GM03348 (cell line): ENCODE measurements around the gene SV2C.

Experiments used
- DNase-seq: peaks from one replicate; pipeline ENCODE4 v3.0.0; 2012; ENCODE audit warnings: low spot score

The SV2C gene

GRCh38 chr5:76256116-76256889, 173.1 kb downstream of the SV2C start:
- DNase-seq: peak; percentile 69

- no peak for DNase-seq
Observed at GRCh38 chr5:76257225-76257833, 174.1 kb downstream of the SV2C start.

GRCh38 chr5:76257897-76258296, 174.7 kb downstream of the SV2C start:
- DNase-seq: no peak

DNA sequence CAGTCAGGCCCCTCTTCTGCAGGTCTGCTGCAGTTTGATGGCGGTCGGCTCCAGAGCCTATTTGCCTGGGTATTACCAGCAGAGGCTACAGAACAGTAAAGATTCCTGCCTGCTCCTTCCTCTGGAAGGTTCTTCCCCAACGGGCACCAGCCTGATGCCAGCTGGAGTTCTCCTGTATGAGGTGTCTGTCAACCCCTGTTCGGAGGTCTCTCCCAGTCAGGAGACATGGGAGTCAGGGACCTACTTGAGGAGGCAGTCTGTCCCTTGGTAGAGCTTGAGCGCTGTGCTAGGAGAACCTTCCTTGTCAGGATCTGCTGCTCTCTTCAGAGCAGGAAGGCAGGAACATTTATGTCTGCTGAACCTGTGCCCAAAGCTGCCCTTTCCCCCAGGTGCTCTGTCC, 181.5 kb downstream of the SV2C start:
- DNase-seq: no peak

- DNase-seq: no peak
Observed at GRCh38 chr5:76269259-76269931, 186.2 kb downstream of the SV2C start.

DNA sequence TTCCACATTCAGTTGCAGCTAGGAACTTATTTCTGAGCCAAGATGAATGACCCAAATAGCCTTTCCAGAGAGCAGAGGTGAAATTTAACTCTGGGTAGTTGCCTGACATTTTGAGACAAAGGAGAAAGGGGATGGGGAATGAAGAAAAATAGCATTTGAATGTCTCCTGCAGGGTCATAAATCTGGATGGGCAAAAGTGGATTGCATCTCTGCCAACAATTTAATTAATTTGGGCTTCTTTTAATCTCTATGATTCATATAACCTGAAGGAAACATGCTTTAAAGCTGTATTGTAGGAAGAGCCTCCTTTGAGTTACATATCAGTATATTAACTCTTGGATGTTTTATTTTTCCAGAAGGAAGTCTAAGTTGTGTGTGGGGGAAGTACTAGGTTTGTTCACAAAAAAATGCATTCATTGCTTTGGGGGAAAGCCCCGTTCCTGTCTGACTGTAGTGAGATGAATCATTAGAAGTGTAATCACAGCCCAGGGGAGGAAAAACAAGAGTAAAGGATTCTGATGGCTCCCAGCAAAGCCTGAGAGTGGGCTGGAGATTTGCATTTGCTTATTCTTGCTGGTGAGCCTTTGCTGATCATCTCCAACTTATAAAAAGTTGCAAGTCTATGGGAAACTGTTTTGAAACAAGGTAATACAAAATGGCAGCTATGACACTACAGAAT, 186.9 kb downstream of the SV2C start:
- no peak for DNase-seq

- no peak for DNase-seq
Observed at GRCh38 chr5:76271836-76272235, 188.7 kb downstream of the SV2C start.

GRCh38 chr5:76273206-76273885, 190.2 kb downstream of the SV2C start:
- no peak for DNase-seq

- no peak for DNase-seq
Observed at GRCh38 chr5:76274571-76274970, 191.4 kb downstream of the SV2C start.

DNA sequence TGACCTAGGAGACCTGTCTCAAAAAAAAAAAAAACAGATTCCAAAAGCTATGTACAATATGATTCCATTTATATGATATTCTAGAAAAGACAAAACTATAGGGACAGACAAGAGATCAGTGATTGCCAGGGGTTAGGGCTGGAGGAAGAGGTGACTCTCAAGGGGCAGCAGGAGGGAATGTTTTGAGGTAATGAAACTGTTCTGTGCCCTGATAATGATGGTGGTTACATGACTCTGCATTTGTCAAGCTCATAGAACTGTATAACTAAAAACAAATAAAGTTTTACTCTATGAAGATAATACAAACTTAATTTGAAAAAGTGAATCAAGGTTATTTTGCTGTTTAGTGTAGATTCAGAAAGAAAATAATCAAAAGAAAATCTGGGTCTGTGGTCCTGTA, 194.6 kb downstream of the SV2C start:
- no peak for DNase-seq

DNA sequence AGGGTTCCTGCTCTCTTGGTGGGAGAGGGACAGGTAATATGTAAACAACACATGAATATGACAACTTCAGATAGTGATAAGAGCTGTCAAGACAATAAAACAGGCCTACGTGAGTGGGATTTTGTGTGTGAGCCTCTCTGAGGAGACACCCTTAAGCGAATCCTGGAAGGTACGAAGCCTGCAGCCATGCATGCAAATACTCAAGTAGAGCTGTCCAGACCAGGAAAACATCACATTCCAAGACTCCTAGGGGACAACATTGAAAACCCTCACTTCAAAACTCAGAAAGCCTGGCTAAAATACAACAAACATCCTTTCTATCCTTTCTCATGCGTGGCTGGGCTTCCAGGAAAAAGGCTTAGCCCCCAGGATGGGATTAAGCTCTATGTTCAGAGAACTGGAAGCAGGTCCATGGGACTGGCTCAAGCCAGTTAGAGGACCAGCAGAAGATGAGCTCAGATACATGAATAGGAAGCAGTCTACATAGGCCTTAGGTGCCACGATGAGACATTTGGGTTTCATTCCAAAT, 195.1 kb downstream of the SV2C start:
- DNase-seq: no peak

GRCh38 chr5:76280494-76280893, 197.3 kb downstream of the SV2C start:
- DNase-seq: no peak

- DNase-seq: no peak
Observed at GRCh38 chr5:76283670-76284069, 200.5 kb downstream of the SV2C start.

GRCh38 chr5:76289692-76290091, 206.5 kb downstream of the SV2C start:
- DNase-seq: no peak

GRCh38 chr5:76290321-76290757, 207.2 kb downstream of the SV2C start:
- no peak for DNase-seq

GRCh38 chr5:76291305-76292077, 208.3 kb downstream of the SV2C start:
- DNase-seq: no peak

DNA sequence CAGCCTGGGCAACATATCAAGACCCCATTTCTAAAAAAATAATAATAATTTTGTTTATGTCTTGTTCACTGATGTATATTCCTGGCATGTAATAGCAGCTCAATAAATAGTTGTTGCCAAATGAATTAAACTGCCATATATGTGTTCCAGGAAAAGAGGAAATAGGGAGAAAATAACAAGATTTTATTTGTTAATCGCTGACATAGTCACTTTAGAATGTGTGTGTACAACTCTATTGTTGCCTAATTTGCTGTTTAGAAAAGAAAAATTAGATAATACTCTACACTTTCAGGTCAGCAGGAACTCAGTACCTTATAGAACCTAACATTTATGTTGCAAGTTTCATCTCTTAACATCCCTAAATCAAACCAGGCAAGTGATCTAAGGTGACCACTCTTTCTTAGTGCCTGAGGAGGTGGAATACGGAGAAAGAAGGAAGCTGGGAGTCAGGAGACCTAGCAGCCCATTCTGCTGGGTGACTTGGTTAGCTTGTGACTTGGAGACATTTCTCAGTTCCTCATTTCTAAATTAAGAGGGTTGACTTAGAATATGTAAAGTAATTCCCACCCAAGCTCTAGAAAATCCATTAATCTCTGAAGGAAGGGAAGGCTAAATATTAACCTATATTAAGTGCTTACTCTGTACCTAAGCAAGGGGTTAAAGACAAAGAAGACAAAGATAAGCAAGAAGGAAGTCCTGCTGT, 209.6 kb downstream of the SV2C start:
- no peak for DNase-seq

- DNase-seq: no peak
Observed at GRCh38 chr5:76294573-76294972, 211.4 kb downstream of the SV2C start.

DNA sequence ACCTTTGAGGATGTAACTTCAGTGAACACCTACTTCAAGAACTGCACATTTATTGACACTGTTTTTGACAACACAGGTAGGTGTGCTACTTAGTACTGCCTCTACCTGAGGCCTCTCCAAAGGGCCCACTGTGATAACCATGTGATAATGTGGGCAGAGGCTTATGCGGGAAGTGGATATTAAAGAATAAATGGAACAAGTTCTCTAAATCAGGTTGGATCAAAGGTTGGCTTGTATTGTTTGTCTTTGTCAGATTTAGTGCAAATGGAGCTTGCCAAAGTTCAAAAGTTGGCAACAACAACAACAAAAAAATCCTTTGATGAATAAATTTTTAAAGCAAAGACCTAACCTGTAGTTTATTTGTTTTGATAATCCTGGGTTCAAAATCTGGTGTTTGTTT, 215.7 kb downstream of the SV2C start:
- no peak for DNase-seq

DNA sequence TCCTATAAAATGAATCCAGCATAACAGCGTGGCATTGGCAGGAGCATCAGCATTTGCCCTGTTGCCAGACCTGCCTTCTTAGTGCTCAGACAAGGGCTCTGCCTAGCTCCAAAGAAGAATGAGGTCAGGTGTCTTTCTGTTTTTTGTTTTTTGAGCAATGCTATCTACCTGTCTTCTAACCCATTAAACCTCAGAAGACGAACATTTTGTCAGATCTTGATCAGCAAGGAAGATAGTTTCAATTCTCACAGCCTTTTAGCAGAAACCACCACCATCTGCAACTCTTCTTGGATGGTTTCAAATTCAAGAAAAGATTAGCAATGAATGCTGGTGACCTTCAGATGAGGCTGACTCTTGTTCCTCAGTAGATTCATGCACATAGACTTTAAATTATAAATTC, 216.4 kb downstream of the SV2C start:
- DNase-seq: no peak
